Spleen (tissue), 11 donors: ENCODE results near the gene MFSD12. TPM values are rescaled to one million over a fixed set of nuclear protein-coding genes. Genes with fewer than 3 reads are reported as not detected.

Experiments used
- DNase-seq: peaks from one replicate; pipeline ENCODE4 v3.0.0-alpha.2; 2020
- H3K27ac ChIP-seq, 8 donors: fragments of 200-600 bp; sonication (generic) in 7 of 8; 1 replicate in 4 of 8; 2 replicates in 4 of 8; pipeline versions ENCODE4 v1.5.0 to v1.8.0; 2016 to 2021; ENCODE audit warnings: inconsistent platforms in 4 of 8, mild to moderate bottlenecking in 4 of 8, moderate library complexity in 1 of 8
- H3K27me3 ChIP-seq, 7 donors: fragments of 200-600 bp; sonication (generic) in 6 of 7; replicated peaks in 1 of 7; 1 replicate in 4 of 7; 2 replicates in 3 of 7; pipeline versions ENCODE4 v1.5.0 to v1.8.0; 2016 to 2021; ENCODE audit warnings: inconsistent platforms in 3 of 7, mild to moderate bottlenecking in 1 of 7
- H3K36me3 ChIP-seq, 6 donors: fragments of 200-600 bp; sonication (generic) in 5 of 6; 1 replicate in 4 of 6; 2 replicates in 2 of 6; pipeline versions ENCODE4 v1.5.0 to v1.8.0; 2016 to 2021; ENCODE audit warnings: inconsistent platforms in 2 of 6
- H3K4me1 ChIP-seq, 6 donors: fragments of 200-600 bp; sonication (generic) in 5 of 6; 1 replicate in 3 of 6; 2 replicates in 3 of 6; pipeline versions ENCODE4 v1.5.0 to v1.8.0; 2016 to 2021; ENCODE audit warnings: inconsistent platforms in 3 of 6
- H3K4me3 ChIP-seq, 8 donors: fragments of 200-600 bp; sonication (generic) in 7 of 8; 1 replicate in 4 of 8; 2 replicates in 4 of 8; pipeline versions ENCODE4 v1.5.0 to v1.8.0; 2016 to 2021; ENCODE audit warnings: inconsistent platforms in 4 of 8, mild to moderate bottlenecking in 4 of 8, moderate library complexity in 2 of 8
- H3K9me3 ChIP-seq, 8 donors: fragments of 200-600 bp; sonication (generic) in 7 of 8; 1 replicate in 4 of 8; 2 replicates in 4 of 8; pipeline versions ENCODE4 v1.5.0 to v1.8.0; 2016 to 2021; ENCODE audit warnings: inconsistent platforms in 4 of 8
- CTCF ChIP-seq, 11 experiments: fragments of 200-600 bp in 7 of 11; fragments of 450-650 bp in 4 of 11; sonication (generic) in 4 of 11; IDR thresholded peaks in 8 of 11; conservative IDR thresholded peaks in 3 of 11; 1 replicate in 7 of 11; 2 replicates in 4 of 11; pipeline versions ENCODE4 v1.4.0 to v1.8.0; 2016 to 2021; ENCODE audit warnings: antibody characterized with exemption in 11 of 11, inconsistent platforms in 4 of 11, mild to moderate bottlenecking in 1 of 11
- POLR2A ChIP-seq, 3 donors: fragments of 450-650 bp; IDR thresholded peaks; one replicate each; pipeline ENCODE4 v1.5.1; 2017; ENCODE audit warnings: antibody characterized with exemption in 3 of 3, mild to moderate bottlenecking in 1 of 3
- POLR2AphosphoS5 ChIP-seq, 3 donors: sonication (generic); formaldehyde crosslinking; IDR thresholded peaks; one replicate each; pipeline ENCODE4 v1.5.1; 2017; ENCODE audit warnings: antibody characterized with exemption in 3 of 3
- WGBS, 5 donors: extraction: QIAGEN DNeasy Blood & Tissue Kit in 3 of 5; methylation state at CpG; one replicate each; pipeline versions ENCODE4 v1.1.5 to v1.1.7; 2013 to 2018; 5-methylcytosine and 5-hydroxymethylcytosine counted together
- intact Hi-C: fragments of 100-400 bp; cut with DNase I; formaldehyde crosslinking; loops from one replicate; pipeline ENCODE4 v1.15.0; 2023; ENCODE audit warnings: low total_unique reads
- polyA plus RNA-seq, 3 donors: library from polyadenylated mRNA; stranded (reverse); fragments of 200-250 nt; gene quantifications; one replicate each; pipeline ENCODE4 v1.2.1, GENCODE V29; 2013
- total RNA-seq, 7 donors: library from RNA; depleted of rRNA in 3 of 7; stranded (reverse); fragments of >200 nt in 3 of 7; fragmentation: NEBNext Ultra II Directional in 4 of 7; extraction: Animal tissue kit (Norgen Biotek cat#: 25700) in 4 of 7; gene quantifications; one replicate each; pipeline versions ENCODE4 v1.1.0 to v1.2.1, GENCODE V29; 2016 to 2021
- donor health status: healthy with polysubstance abuse.
- donor health status: DM: no; HTN: no; CAD: no; lungs with moderate emphysema.
- donor health status: DM: no; HTN: no; CAD: no.
- donor health status: Bipolar disorder and iron deficiency.
- donor health status: healthy.
- donor health status: DM: no; HTN: no; CAD: no.
- donor health status: DM: yes; HTN: yes; CAD: no.

MFSD12 gene
- total and polyA plus RNA-seq, 10 donors: 31.0 to 131 (median 85.1) TPM

- Histone ChIP-seq H3K9me3 (peaks cover 0 to 5% (median 0%) of the 10 kb centered on the region in 8 donors), H3K27ac (peak overlapping the region in 2 of 8 donors; percentile 26 to 42), H3K36me3 (peaks cover 0 to 85% (median 43%) of the 10 kb centered on the region in 6 donors), H3K4me3 (no peak overlapping the region), H3K4me1 (peaks cover 0 to 25% (median 12%) of the 10 kb centered on the region in 6 donors), H3K27me3 (no peaks in the 10 kb centered on the region)
- no peak for DNase-seq
- peak in 1 of 3 donors; percentile 15 for TF ChIP-seq POLR2AphosphoS5 (IDR thresholded peaks at IDR 0.05)
- no peak for TF ChIP-seq CTCF (IDR thresholded peaks at IDR 0.05 in 8 of 11, conservative IDR thresholded peaks at IDR 0.05 in 3 of 11)
- intact Hi-C loops: no loop called here
- WGBS, 5 donors: 81 to 90% (median 87%) methylated on average over 22 to 25 of the region's 25 CpGs
Measured at GRCh38 chr19:3538258-3538929, 19.0 kb downstream of the MFSD12 start.

- WGBS, 5 donors: 72 to 81% (median 79%) methylated on average over 21 to 22 of the region's 22 CpGs
- TF ChIP-seq CTCF (IDR thresholded peaks at IDR 0.05 in 8 of 11, conservative IDR thresholded peaks at IDR 0.05 in 3 of 11) (no peak), POLR2AphosphoS5 (IDR thresholded peaks at IDR 0.05) (peak; percentile 54 to 77 (median 55))
- peak overlapping the region in 6 of 8 donors; percentile 8 to 54 (median 32) for H3K27ac ChIP-seq
Measured at GRCh38 chr19:3537438-3538240, 19.7 kb downstream of the MFSD12 start.

GRCh38 chr19:3537101-3537437, 20.3 kb downstream of the MFSD12 start:
- Histone ChIP-seq H3K9me3 (peaks cover 0 to 5% (median 0%) of the 10 kb centered on the region in 8 donors), H3K36me3 (peaks cover 0 to 85% (median 51%) of the 10 kb centered on the region in 6 donors), H3K27ac (peak overlapping the region in 6 of 8 donors; percentile 13 to 54 (median 35)), H3K4me1 (peaks cover 0 to 25% (median 12%) of the 10 kb centered on the region in 6 donors), H3K27me3 (no peaks in the 10 kb centered on the region), H3K4me3 (no peak overlapping the region)
- intact Hi-C loops: no loop called here
- WGBS, 5 donors: 53 to 71% (median 66%) methylated on average over 10 to 13 of the region's 13 CpGs
- DNase-seq: no peak
- no peak for TF ChIP-seq POLR2A (IDR thresholded peaks at IDR 0.05)
- peak in 2 of 3 donors; percentile 27 to 45 for TF ChIP-seq POLR2AphosphoS5 (IDR thresholded peaks at IDR 0.05)
- TF ChIP-seq CTCF (IDR thresholded peaks at IDR 0.05 in 8 of 11, conservative IDR thresholded peaks at IDR 0.05 in 3 of 11): no peak

More at GRCh38 chr19:3537438-3538240, 19.7 kb downstream of the MFSD12 start:
- no peak overlapping the region for H3K4me3 ChIP-seq
- peaks cover 0 to 25% (median 12%) of the 10 kb centered on the region in 6 donors for H3K4me1 ChIP-seq
- DNase-seq: no peak
- no peaks in the 10 kb centered on the region for H3K27me3 ChIP-seq
- intact Hi-C loops: no loop called here
- peaks cover 0 to 85% (median 48%) of the 10 kb centered on the region in 6 donors for H3K36me3 ChIP-seq
- H3K9me3 ChIP-seq: peaks cover 0 to 5% (median 0%) of the 10 kb centered on the region in 8 donors
